IMR-90 (cell line): ENCODE data around the gene TMEM26. TPM values are rescaled to one million over a fixed set of nuclear protein-coding genes. Genes with fewer than 3 reads are reported as not detected.

Source experiments
- ATAC-seq: fragments of 200-7000 bp; cut with Tn5 transposase; 2 replicates; pipeline ENCODE4 v1.9.1; 2020; ENCODE audit warnings: low read depth, mild to moderate bottlenecking, moderate library complexity
- BruUV-seq: library from RNA; stranded (reverse); fragments of 400-500 nt; replicated peaks from 2 replicates; lab custom pipeline; 2021; lab: Mats Ljungman, UMichigan
- CTCF ChIA-PET: fragments of 300-600 bp; formaldehyde crosslinking; extraction: SDS; loops from one replicate; lab custom pipeline; 2021; ENCODE audit warnings: antibody characterized with exemption; lab: Yijun Ruan, JAX
- POLR2A ChIA-PET: fragments of 300-600 bp; sonication (Branson Sonifier 250); formaldehyde crosslinking; loops from one replicate; lab custom pipeline; 2022; ENCODE audit warnings: antibody characterized with exemption; ENCODE audit not compliant: unreplicated experiment; lab: Charles Lee
- DNase-seq: peaks from one replicate; pipeline ENCODE4 v3.0.0; 2013
- H2AFZ ChIP-seq: replicated peaks from 2 replicates; pipeline ENCODE3; 2013; ENCODE audit warnings: low read length, mild to moderate bottlenecking; ENCODE audit not compliant: poor library complexity
- H2AK5ac ChIP-seq: 2 replicates; pipeline ENCODE4 v1.6.1; 2013; ENCODE audit warnings: low read depth, low read length, inconsistent platforms
- H2AK9ac ChIP-seq: replicated peaks from 2 replicates; pipeline ENCODE3; 2013; ENCODE audit warnings: mild to moderate bottlenecking, low read depth, low read length, moderate library complexity; ENCODE audit not compliant: poor library complexity
- H2BK120ac ChIP-seq: 2 replicates; pipeline ENCODE4 v1.6.1; 2013; ENCODE audit warnings: low read depth, low read length, inconsistent platforms
- H2BK15ac ChIP-seq: 3 replicates; pipeline ENCODE4 v1.6.1; 2013; ENCODE audit warnings: low read depth, low read length, inconsistent platforms
- H2BK20ac ChIP-seq: 2 replicates; pipeline ENCODE4 v1.6.1; 2013; ENCODE audit warnings: low read depth, mild to moderate bottlenecking, inconsistent platforms, low read length, moderate library complexity
- H2BK5ac ChIP-seq: 2 replicates; pipeline ENCODE4 v1.6.1; 2013; ENCODE audit warnings: mild to moderate bottlenecking, low read depth, low read length, inconsistent platforms; ENCODE audit not compliant: poor library complexity, severe bottlenecking
- H3K14ac ChIP-seq: replicated peaks from 2 replicates; pipeline ENCODE4 v1.6.1; 2013; ENCODE audit warnings: low read depth, low read length, inconsistent platforms
- H3K18ac ChIP-seq: 2 replicates; pipeline ENCODE4 v1.6.1; 2013; ENCODE audit warnings: low read depth, low read length, control low read depth
- H3K23ac ChIP-seq: 2 replicates; pipeline ENCODE4 v1.6.1; 2013; ENCODE audit warnings: low read depth, low read length, inconsistent platforms
- H3K27ac ChIP-seq: 2 replicates; pipeline ENCODE4 v1.5.1; 2013; ENCODE audit warnings: mild to moderate bottlenecking, control low read depth, low read length; ENCODE audit not compliant: insufficient read depth
- H3K27me3 ChIP-seq: 2 replicates; pipeline ENCODE4 v1.6.1; 2013; ENCODE audit warnings: low read length; ENCODE audit not compliant: control insufficient read depth, insufficient read depth
- H3K36me3 ChIP-seq: 2 replicates; pipeline ENCODE4 v1.6.1; 2013; ENCODE audit warnings: low read length, mixed read lengths; ENCODE audit not compliant: control insufficient read depth, insufficient read depth
- H3K4ac ChIP-seq: 2 replicates; pipeline ENCODE4 v1.6.1; 2013; ENCODE audit warnings: low read depth, low read length, inconsistent platforms
- H3K4me1 ChIP-seq: 2 replicates; pipeline ENCODE4 v1.6.1; 2013; ENCODE audit warnings: low read length, mixed read lengths; ENCODE audit not compliant: control insufficient read depth, insufficient read depth
- H3K4me2 ChIP-seq: 2 replicates; pipeline ENCODE4 v1.6.1; 2013; ENCODE audit warnings: low read depth, mild to moderate bottlenecking, control low read depth, low read length, moderate library complexity
- H3K4me3 ChIP-seq: 2 replicates; pipeline ENCODE4 v1.5.1; 2013; ENCODE audit warnings: low read depth, mild to moderate bottlenecking, control low read depth, low read length, moderate library complexity; ENCODE audit not compliant: insufficient read depth
- H3K56ac ChIP-seq: 2 replicates; pipeline ENCODE4 v1.6.1; 2013; ENCODE audit warnings: low read length, inconsistent platforms; ENCODE audit not compliant: insufficient read depth; ENCODE audit errors: extremely low read depth
- H3K79me1 ChIP-seq, 2 experiments: 2 replicates each; pipeline ENCODE4 v1.6.1; 2013; ENCODE audit warnings: low read length in 2 of 2, inconsistent platforms in 1 of 2, low read depth in 1 of 2
- H3K9ac ChIP-seq: 2 replicates; pipeline ENCODE4 v1.6.1; 2013; ENCODE audit warnings: low read depth, low read length, control low read depth
- H3K9me1 ChIP-seq: 2 replicates; pipeline ENCODE4 v1.6.1; 2013; ENCODE audit warnings: low read length, inconsistent platforms; ENCODE audit not compliant: insufficient read depth
- H3K9me3 ChIP-seq: 2 replicates; pipeline ENCODE4 v1.6.1; 2013; ENCODE audit warnings: low read length; ENCODE audit not compliant: control insufficient read depth, insufficient read depth
- H4K20me1 ChIP-seq: 2 replicates; pipeline ENCODE4 v1.6.1; 2013; ENCODE audit warnings: low read length, inconsistent platforms; ENCODE audit not compliant: insufficient read depth
- H4K5ac ChIP-seq: 2 replicates; pipeline ENCODE4 v1.6.1; 2013; ENCODE audit warnings: mild to moderate bottlenecking, low read depth, low read length, control low read depth
- H4K8ac ChIP-seq, 2 experiments: 2 replicates each; pipeline ENCODE4 v1.6.1; 2013; ENCODE audit warnings: low read depth in 2 of 2, low read length in 2 of 2, control low read depth in 1 of 2, inconsistent platforms in 1 of 2
- H4K91ac ChIP-seq: 2 replicates; pipeline ENCODE4 v1.6.1; 2013; ENCODE audit warnings: low read depth, low read length, inconsistent platforms; ENCODE audit not compliant: insufficient read depth
- CEBPB ChIP-seq: IDR thresholded peaks from 2 replicates; pipeline ENCODE4 v1.6.1; 2012; ENCODE audit warnings: low read depth, low read length, improper control_type of control experiment
- CHD1 ChIP-seq: IDR thresholded peaks from 2 replicates; pipeline ENCODE4 v1.6.1; 2012; ENCODE audit warnings: low read depth, low read length, improper control_type of control experiment
- CTCF ChIP-seq: conservative IDR thresholded peaks from 2 replicates; pipeline ENCODE4 v1.5.1; 2012; ENCODE audit warnings: mild to moderate bottlenecking, low read depth, low read length, improper control_type of control experiment
- ELK1 ChIP-seq: fragments of 150-350 bp; IDR thresholded peaks from 2 replicates; pipeline ENCODE4 v1.6.1; 2016; ENCODE audit warnings: low read depth, mild to moderate bottlenecking, low read length, moderate library complexity, borderline replicate concordance
- FOS ChIP-seq: fragments of 150-350 bp; IDR thresholded peaks from 2 replicates; pipeline ENCODE4 v1.6.1; 2016; ENCODE audit warnings: low read depth, low read length
- MAFK ChIP-seq: IDR thresholded peaks from 2 replicates; pipeline ENCODE4 v1.6.1; 2012; ENCODE audit warnings: low read depth, low read length, improper control_type of control experiment
- MAZ ChIP-seq: IDR thresholded peaks from 2 replicates; pipeline ENCODE4 v1.6.1; 2012; ENCODE audit warnings: low read depth, mild to moderate bottlenecking, low read length, improper control_type of control experiment, moderate library complexity, borderline replicate concordance
- MXI1 ChIP-seq: IDR thresholded peaks from 2 replicates; pipeline ENCODE4 v1.6.1; 2012; ENCODE audit warnings: low read depth, mild to moderate bottlenecking, low read length, moderate library complexity, borderline replicate concordance
- NFE2L2 ChIP-seq: fragments of 150-350 bp; IDR thresholded peaks from 2 replicates; pipeline ENCODE4 v1.6.1; 2016; ENCODE audit warnings: low read depth, mild to moderate bottlenecking, low read length
- RAD21 ChIP-seq: IDR thresholded peaks from 2 replicates; pipeline ENCODE4 v1.6.1; 2012; ENCODE audit warnings: low read length, improper control_type of control experiment
- RCOR1 ChIP-seq: IDR thresholded peaks from 2 replicates; pipeline ENCODE4 v1.6.1; 2012; ENCODE audit warnings: mild to moderate bottlenecking, low read length, improper control_type of control experiment; ENCODE audit not compliant: insufficient replicate concordance
- RFX5 ChIP-seq: IDR thresholded peaks from 2 replicates; pipeline ENCODE4 v1.8.0; 2012; ENCODE audit warnings: low read depth, mild to moderate bottlenecking, low read length, moderate library complexity
- SMC3 ChIP-seq: fragments of 150-350 bp; IDR thresholded peaks from 2 replicates; pipeline ENCODE4 v1.6.1; 2016; ENCODE audit warnings: low read depth, mild to moderate bottlenecking, antibody characterized with exemption, low read length, moderate library complexity
- USF2 ChIP-seq: fragments of 150-350 bp; IDR thresholded peaks from 2 replicates; pipeline ENCODE4 v1.6.1; 2017; ENCODE audit warnings: mild to moderate bottlenecking, antibody characterized with exemption, low read length, low read depth
- WGBS, 2 experiments: methylation state at CpG; one replicate each; pipeline versions ENCODE4 v1.1.5 to v1.1.7; 2013; ENCODE audit warnings: missing lambda C conversion rate in 2 of 2; ENCODE audit not compliant: insufficient read length in 1 of 2; ENCODE audit errors: extremely low coverage in 2 of 2; 5-methylcytosine and 5-hydroxymethylcytosine counted together
- dilution Hi-C: fragments of 300-500 bp; cut with HindIII; formaldehyde crosslinking; loops from one replicate; pipeline ENCODE4 v1.14.3; 2018; ENCODE audit warnings: low sequenced_read_pairs; ENCODE audit not compliant: unreplicated experiment
- in situ Hi-C: fragments of 300-500 bp; cut with MboI; formaldehyde crosslinking; loops from 3 replicates; pipeline ENCODE4 v1.14.3; 2019; ENCODE audit warnings: low sequenced_read_pairs, inconsistent platforms, mixed read lengths
- intact Hi-C: fragments of 100-400 bp; cut with micrococcal nuclease; formaldehyde crosslinking; loops from 2 replicates; pipeline ENCODE4 v1.10.0; 2022
- polyA plus RNA-seq, 3 experiments: library from polyadenylated mRNA; depleted of rRNA; stranded (reverse); fragments of >200 nt; gene quantifications; 2 replicates each; pipeline ENCODE4 v1.2.3, GENCODE V29; 2012; ENCODE audit warnings: low replicate concordance in 1 of 3
- total RNA-seq: library from RNA; depleted of rRNA; stranded (reverse); fragments of >200 nt; gene quantifications from 2 replicates; pipeline ENCODE4 v1.2.3, GENCODE V29; 2012

Gene TMEM26
- total and polyA plus RNA-seq, 2 of the 4 experiments (the other 2 are of a cell fraction) = 0.22 to 0.36 TPM

- in situ Hi-C loops = no loop called here
- no peaks in the 10 kb centered on the region for H3K4me1 ChIP-seq
Observed at GRCh38 chr10:61376908-61377368, 76.2 kb downstream of the TMEM26 start.

More at GRCh38 chr10:61376908-61377368, 76.2 kb downstream of the TMEM26 start:
- H2BK20ac ChIP-seq = no peak overlapping the region
- BruUV-seq = no TSS peak
- no peak overlapping the region for H4K91ac ChIP-seq
- no peak overlapping the region for H2AK9ac ChIP-seq
- no peak overlapping the region for H2AFZ ChIP-seq
- no peaks in the 10 kb centered on the region for H4K20me1 ChIP-seq
- no peak overlapping the region for H3K4me2 ChIP-seq
- no peak overlapping the region for H3K14ac ChIP-seq
- no peaks in the 10 kb centered on the region for H3K36me3 ChIP-seq
- H3K79me1 ChIP-seq = no peaks in the 10 kb centered on the region
- no peak overlapping the region for H3K4me3 ChIP-seq
- ChIA-PET CTCF (no interaction called here), POLR2A (no interaction called here)
- H3K4ac ChIP-seq = no peak overlapping the region
- H3K18ac ChIP-seq = no peak overlapping the region
- H3K9me1 ChIP-seq = no peaks in the 10 kb centered on the region
- H4K8ac ChIP-seq = no peak overlapping the region
- dilution Hi-C loops (no loop called here), intact Hi-C loops (no loop called here)
- DNase-seq (no peak), ATAC-seq (no peak)
- H2BK15ac ChIP-seq = no peak overlapping the region
- no peak overlapping the region for H2BK5ac ChIP-seq
- H3K23ac ChIP-seq = no peak overlapping the region
- no peak overlapping the region for H3K56ac ChIP-seq
- no peak overlapping the region for H3K27ac ChIP-seq
- no peaks in the 10 kb centered on the region for H3K27me3 ChIP-seq
- 77% methylated on average over 7 of the region's 23 CpGs; no CpG with 5 or more reads in 1 of the 2 experiments for WGBS, 2 experiments
- no peak overlapping the region for H2AK5ac ChIP-seq
- H3K9ac ChIP-seq = no peak overlapping the region
- TF ChIP-seq MAFK (no peak), RFX5 (no peak), RAD21 (no peak), ELK1 (no peak), CHD1 (no peak), NFE2L2 (no peak), MXI1 (no peak), CEBPB (no peak), MAZ (no peak), SMC3 (no peak), FOS (no peak), CTCF (no peak), USF2 (no peak), RCOR1 (no peak)
- H2BK120ac ChIP-seq = no peak overlapping the region
- H4K5ac ChIP-seq = no peak overlapping the region
- H3K9me3 ChIP-seq = no peaks in the 10 kb centered on the region; the same call in 1 of the 2 replicates
